HepG2 (cell line): ENCODE measurements around the gene ECM1. TPM values are rescaled to one million over a fixed set of nuclear protein-coding genes. Genes with fewer than 3 reads are reported as not detected.

ENCODE experiments used
- AGO1 ChIP-seq: fragments of 200-400 bp; formaldehyde crosslinking; IDR thresholded peaks from 2 replicates; pipeline ENCODE4 v1.6.1; 2017; ENCODE audit warnings: mild to moderate bottlenecking, low read depth, low read length, moderate library complexity; ENCODE audit not compliant: poor library complexity, severe bottlenecking
- BRD4 ChIP-seq: sonication (generic); formaldehyde crosslinking; IDR thresholded peaks from 2 replicates; pipeline ENCODE4 v1.4.0; 2020; ENCODE audit warnings: missing genetic modification reagents
- DNMT1 ChIP-seq: sonication (generic); formaldehyde crosslinking; IDR thresholded peaks from 2 replicates; pipeline ENCODE4 v1.5.1; 2020; ENCODE audit warnings: mild to moderate bottlenecking, missing genetic modification reagents
- FOXA3 ChIP-seq: IDR thresholded peaks from 2 replicates; pipeline ENCODE4 v1.6.1; 2016; ENCODE audit warnings: missing genetic modification reagents, missing compliant biosample characterization
- FOXP4 ChIP-seq: sonication (generic); formaldehyde crosslinking; IDR thresholded peaks from 2 replicates; pipeline ENCODE4 v1.4.0; 2020; ENCODE audit warnings: missing genetic modification reagents
- HDAC2 ChIP-seq: sonication (generic); formaldehyde crosslinking; IDR thresholded peaks from 2 replicates; pipeline ENCODE4 v1.4.0; 2020; ENCODE audit warnings: missing genetic modification reagents
- HMGXB4 ChIP-seq, 2 experiments: sonication (generic) in 1 of 2; formaldehyde crosslinking in 1 of 2; IDR thresholded peaks; 2 replicates each; pipeline versions ENCODE4 v1.4.0 to v1.6.1; 2018 to 2020; ENCODE audit warnings: missing genetic modification reagents in 2 of 2, borderline replicate concordance in 1 of 2, low read depth in 1 of 2, mild to moderate bottlenecking in 1 of 2, missing biosample characterization in 1 of 2
- HNRNPK ChIP-seq: fragments of 200-400 bp; formaldehyde crosslinking; IDR thresholded peaks from 2 replicates; pipeline ENCODE4 v1.6.1; 2018; ENCODE audit warnings: low read length, low read depth, moderate library complexity, mild to moderate bottlenecking; ENCODE audit not compliant: poor library complexity, severe bottlenecking
- KAT7 ChIP-seq: IDR thresholded peaks from 2 replicates; pipeline ENCODE4 v1.6.1; 2018; ENCODE audit warnings: borderline replicate concordance, missing compliant biosample characterization
- MXD4 ChIP-seq: IDR thresholded peaks from 2 replicates; pipeline ENCODE4 v1.6.1; 2016; ENCODE audit warnings: mild to moderate bottlenecking, missing biosample characterization, missing genetic modification reagents
- NCOA2 ChIP-seq: sonication (generic); formaldehyde crosslinking; IDR thresholded peaks from 2 replicates; pipeline ENCODE4 v1.8.0; 2022; ENCODE audit warnings: inconsistent platforms
- NFE2L1 ChIP-seq: sonication (generic); formaldehyde crosslinking; IDR thresholded peaks from 2 replicates; pipeline ENCODE4 v1.4.0; 2020; ENCODE audit warnings: missing genetic modification reagents, mild to moderate bottlenecking, borderline replicate concordance
- SP5 ChIP-seq: IDR thresholded peaks from 2 replicates; pipeline ENCODE4 v1.6.1; 2016; ENCODE audit warnings: low read depth, borderline replicate concordance
- SRF ChIP-seq: IDR thresholded peaks from 2 replicates; pipeline ENCODE4 v1.6.1; 2011; ENCODE audit warnings: mild to moderate bottlenecking, low read depth, low read length, moderate library complexity
- TIGD3 ChIP-seq: sonication (generic); formaldehyde crosslinking; IDR thresholded peaks from 2 replicates; pipeline ENCODE4 v1.5.1; 2020; ENCODE audit warnings: mild to moderate bottlenecking, missing genetic modification reagents, borderline replicate concordance
- U2AF2 ChIP-seq: fragments of 200-400 bp; formaldehyde crosslinking; IDR thresholded peaks from 2 replicates; pipeline ENCODE4 v1.6.1; 2017; ENCODE audit warnings: low read depth, mild to moderate bottlenecking, low read length
- ZFX ChIP-seq: sonication (generic); formaldehyde crosslinking; IDR thresholded peaks from 2 replicates; pipeline ENCODE4 v1.4.0; 2020; ENCODE audit warnings: mild to moderate bottlenecking, low read depth, missing genetic modification reagents, moderate library complexity
- ZNF225 ChIP-seq: sonication (generic); formaldehyde crosslinking; IDR thresholded peaks from 2 replicates; pipeline ENCODE4 v1.4.0; 2020; ENCODE audit warnings: mild to moderate bottlenecking, missing genetic modification reagents
- ZNF263 ChIP-seq: sonication (generic); formaldehyde crosslinking; IDR thresholded peaks from 2 replicates; pipeline ENCODE4 v1.4.0; 2020; ENCODE audit warnings: missing genetic modification reagents
- ZNF724P ChIP-seq: sonication (generic); formaldehyde crosslinking; IDR thresholded peaks from 2 replicates; pipeline ENCODE4 v1.8.0; 2022; ENCODE audit warnings: missing genetic modification reagents, borderline replicate concordance
- polyA plus RNA-seq, 8 experiments: library from polyadenylated mRNA; depleted of rRNA in 3 of 8; stranded (reverse) in 7 of 8; unstranded in 1 of 8; fragments of >200 nt; fragmentation: Illumina TruSeq in 4 of 8; extraction: Trizol in 4 of 8; gene quantifications; 2 replicates each; pipeline versions ENCODE4 v1.2.1 to v1.2.3, GENCODE V29; 2011 to 2016; ENCODE audit warnings: low read depth in 4 of 8, missing spikeins in 1 of 8, mixed read lengths in 1 of 8; ENCODE audit not compliant: insufficient read depth in 1 of 8
- total RNA-seq, 5 experiments: library from RNA; depleted of rRNA; stranded (reverse); fragments of >200 nt; fragmentation: Illumina TruSeq; extraction: Trizol; gene quantifications; 2 replicates each; pipeline ENCODE4 v1.2.3, GENCODE V29; 2016; ENCODE audit warnings: low read depth in 1 of 5

The ECM1 gene
- total and polyA plus RNA-seq, 2 of the 13 experiments (the other 11 are each of a cell fraction or from before 2014, with no cell fraction given): 0.42 to 1.0 TPM

- TF ChIP-seq FOXP4 (peak; percentile 66; the same call in 1 of the 2 replicates), HMGXB4 (CRISPR knock-in tag; IDR thresholded peaks at IDR 0.05; ENCODE audit: borderline replicate concordance in 1 of 2, low read depth in 1 of 2) (peak in 1 of 2 experiments; percentile 41; a peak in 1 of 4 replicates), NFE2L1 (CRISPR knock-in tag) (no peak), U2AF2 (no peak), NCOA2 (CRISPR knock-in tag) (peak; percentile 45; the same call in 1 of the 2 replicates), ZNF263 (CRISPR knock-in tag) (0 out of 2 replicates have a peak, but pooled peaks have one; percentile 14), FOXA3 (CRISPR knock-in tag) (peak; percentile 36; the same call in 1 of the 2 replicates), ZNF724P (no peak), ZFX (CRISPR knock-in tag) (peak; percentile 78), SRF (no peak), DNMT1 (CRISPR knock-in tag) (0 out of 2 replicates have a peak, but pooled peaks have one; percentile 20), ZNF225 (no peak), MXD4 (CRISPR knock-in tag) (0 out of 2 replicates have a peak, but pooled peaks have one; percentile 49), KAT7 (peak; percentile 54; the same call in 1 of the 2 replicates), TIGD3 (CRISPR knock-in tag) (no peak), HNRNPK (peak; percentile 70), BRD4 (CRISPR knock-in tag) (no peak), HDAC2 (CRISPR knock-in tag) (peak; percentile 77), SP5 (peak; percentile 87), AGO1 (no peak)
Observed at GRCh38 chr1:150552128-150552910, 44.4 kb downstream of the ECM1 start (continued).
